DND-41 (cell line): ENCODE data around the gene SYNE2.
"Not testable (repeated sequence)": the region's sequence is repeated elsewhere in the genome, so short reads cannot be mapped to it uniquely, and the experiment has no call there.

Experiments
- ATAC-seq: fragments of 200-7000 bp; cut with Tn5 transposase; 3 replicates; pipeline ENCODE4 v1.9.1; 2021; ENCODE audit warnings: low read depth; ENCODE audit not compliant: insufficient read depth
- DNase-seq: peaks from one replicate; pipeline ENCODE4 v3.0.0-alpha.2; 2020
- H2AFZ ChIP-seq: 2 replicates; pipeline ENCODE4 v1.6.0; 2012; ENCODE audit warnings: low read depth, low read length
- H3K27ac ChIP-seq: 2 replicates; pipeline ENCODE4 v1.5.1; 2012; ENCODE audit warnings: low read length, inconsistent platforms
- H3K27me3 ChIP-seq: fragments of 200-600 bp; sonication (generic); 2 replicates; pipeline ENCODE4 v1.6.0; 2012; ENCODE audit warnings: low read length, mild to moderate bottlenecking, inconsistent platforms; ENCODE audit not compliant: insufficient read depth, poor library complexity
- H3K36me3 ChIP-seq: 2 replicates; pipeline ENCODE4 v1.5.1; 2012; ENCODE audit warnings: low read length, inconsistent platforms; ENCODE audit not compliant: insufficient read depth
- H3K4me1 ChIP-seq: 2 replicates; pipeline ENCODE4 v1.5.1; 2012; ENCODE audit warnings: mild to moderate bottlenecking, low read length; ENCODE audit not compliant: insufficient read depth
- H3K4me2 ChIP-seq: 2 replicates; pipeline ENCODE4 v1.6.0; 2012; ENCODE audit warnings: mild to moderate bottlenecking, moderate library complexity, low read length, inconsistent platforms; ENCODE audit not compliant: insufficient read depth
- H3K4me3 ChIP-seq, 2 experiments: fragments of 200-600 bp in 1 of 2; shearing (Covaris generic) in 1 of 2; 2 replicates each; pipeline ENCODE4 v1.5.1; 2012 to 2016; ENCODE audit warnings: inconsistent platforms in 2 of 2, low read length in 2 of 2, mild to moderate bottlenecking in 2 of 2, low read depth in 1 of 2, moderate library complexity in 1 of 2
- H3K79me2 ChIP-seq: 2 replicates; pipeline ENCODE4 v1.6.0; 2012; ENCODE audit warnings: low read length, inconsistent platforms; ENCODE audit not compliant: insufficient read depth
- H3K9ac ChIP-seq: 2 replicates; pipeline ENCODE4 v1.6.0; 2012; ENCODE audit warnings: low read depth, mild to moderate bottlenecking, inconsistent platforms, low read length, moderate library complexity
- H3K9me3 ChIP-seq: 2 replicates; pipeline ENCODE4 v1.5.1; 2012; ENCODE audit warnings: low read length, moderate library complexity, mild to moderate bottlenecking, inconsistent platforms; ENCODE audit not compliant: insufficient read depth, severe bottlenecking
- H4K20me1 ChIP-seq: 2 replicates; pipeline ENCODE4 v1.6.0; 2012; ENCODE audit warnings: low read length; ENCODE audit not compliant: insufficient read depth
- EZH2 ChIP-seq: IDR thresholded peaks from 3 replicates; pipeline ENCODE4 v1.6.1; 2012; ENCODE audit warnings: borderline replicate concordance, low read depth, mild to moderate bottlenecking, moderate library complexity, low read length, inconsistent platforms; ENCODE audit not compliant: severe bottlenecking
- TF ChIP-seq, protein P1 (sequence below): IDR thresholded peaks from 2 replicates; pipeline ENCODE4 v1.5.1; 2012; ENCODE audit warnings: borderline replicate concordance, low read length, moderate library complexity, mild to moderate bottlenecking; ENCODE audit not compliant: poor library complexity, severe bottlenecking; ENCODE audit errors: extremely low read depth

Gene SYNE2

DNA sequence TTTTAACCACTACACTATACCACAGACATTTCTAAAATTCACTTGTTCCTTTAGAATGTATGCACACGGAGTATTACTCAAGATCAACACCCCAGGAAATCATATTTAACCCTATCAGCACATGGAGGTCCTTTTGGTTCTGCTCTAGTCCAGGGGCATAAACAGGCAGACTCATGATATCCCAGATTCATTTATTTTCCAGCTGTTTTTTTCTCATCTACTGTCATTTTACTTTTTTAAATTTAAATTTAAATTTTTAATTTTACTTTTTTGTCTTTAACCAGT is 17.9 kb downstream of the SYNE2 start:
- ATAC-seq: peak; percentile 57; the same call in 2 of the 3 replicates

DNA sequence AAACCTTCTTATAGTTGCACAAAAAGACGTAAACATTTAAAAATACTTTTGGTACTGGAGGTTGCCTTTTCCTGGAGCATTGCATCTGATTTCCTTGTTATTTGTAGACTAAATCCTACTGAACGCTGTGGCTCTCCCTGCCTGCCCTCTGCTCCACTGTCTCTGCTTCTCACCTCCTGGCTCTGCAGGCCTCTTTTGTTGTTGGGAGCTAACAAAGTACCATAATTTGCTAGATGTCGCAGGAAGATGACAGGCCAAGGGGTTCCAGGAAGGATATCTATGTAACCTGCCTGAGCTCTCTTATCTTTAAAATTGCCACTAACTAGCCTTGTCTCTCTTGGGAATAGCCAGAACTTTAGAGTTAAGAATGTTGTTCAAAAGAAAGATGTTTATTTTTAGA is 21.4 kb downstream of the SYNE2 start:
- TF ChIP-seq, protein P1, sequence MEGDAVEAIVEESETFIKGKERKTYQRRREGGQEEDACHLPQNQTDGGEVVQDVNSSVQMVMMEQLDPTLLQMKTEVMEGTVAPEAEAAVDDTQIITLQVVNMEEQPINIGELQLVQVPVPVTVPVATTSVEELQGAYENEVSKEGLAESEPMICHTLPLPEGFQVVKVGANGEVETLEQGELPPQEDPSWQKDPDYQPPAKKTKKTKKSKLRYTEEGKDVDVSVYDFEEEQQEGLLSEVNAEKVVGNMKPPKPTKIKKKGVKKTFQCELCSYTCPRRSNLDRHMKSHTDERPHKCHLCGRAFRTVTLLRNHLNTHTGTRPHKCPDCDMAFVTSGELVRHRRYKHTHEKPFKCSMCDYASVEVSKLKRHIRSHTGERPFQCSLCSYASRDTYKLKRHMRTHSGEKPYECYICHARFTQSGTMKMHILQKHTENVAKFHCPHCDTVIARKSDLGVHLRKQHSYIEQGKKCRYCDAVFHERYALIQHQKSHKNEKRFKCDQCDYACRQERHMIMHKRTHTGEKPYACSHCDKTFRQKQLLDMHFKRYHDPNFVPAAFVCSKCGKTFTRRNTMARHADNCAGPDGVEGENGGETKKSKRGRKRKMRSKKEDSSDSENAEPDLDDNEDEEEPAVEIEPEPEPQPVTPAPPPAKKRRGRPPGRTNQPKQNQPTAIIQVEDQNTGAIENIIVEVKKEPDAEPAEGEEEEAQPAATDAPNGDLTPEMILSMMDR: no peak
- no peak for TF ChIP-seq EZH2
- DNase-seq: no peak
- no peaks in the 10 kb centered on the region for H3K9me3 ChIP-seq
- peaks cover 93% of the 10 kb centered on the region for H3K79me2 ChIP-seq
- ATAC-seq: no peak
- no peaks in the 10 kb centered on the region; the same call in 1 of the 2 replicates for H3K36me3 ChIP-seq
- H2AFZ ChIP-seq: no peak overlapping the region
- H3K27ac ChIP-seq: 0 out of 2 replicates have a peak overlapping the region, but pooled peaks have one; percentile 14
- H3K4me3 ChIP-seq: no peak overlapping the region
- H3K4me1 ChIP-seq: peaks cover 17% of the 10 kb centered on the region
- no peaks in the 10 kb centered on the region for H3K27me3 ChIP-seq
- peaks cover 25% of the 10 kb centered on the region for H4K20me1 ChIP-seq
- H3K9ac ChIP-seq: no peak overlapping the region
- no peak overlapping the region for H3K4me2 ChIP-seq

More for the DNA sequence above, 17.9 kb downstream of the SYNE2 start:
- Histone ChIP-seq H3K4me1 (peaks cover 45% of the 10 kb centered on the region), H4K20me1 (peaks cover 14% of the 10 kb centered on the region), H3K4me3 (peak overlapping the region in 1 of 2 experiments; percentile 12; a peak in 1 of 4 replicates), H3K4me2 (peak overlapping the region; percentile 40; the same call in 1 of the 2 replicates), H3K79me2 (peaks cover 95% of the 10 kb centered on the region)
- not testable (repeated sequence) for H3K27ac ChIP-seq, H3K9ac ChIP-seq, H3K27me3 ChIP-seq, H2AFZ ChIP-seq, DNase-seq, H3K36me3 ChIP-seq, H3K9me3 ChIP-seq

DNA sequence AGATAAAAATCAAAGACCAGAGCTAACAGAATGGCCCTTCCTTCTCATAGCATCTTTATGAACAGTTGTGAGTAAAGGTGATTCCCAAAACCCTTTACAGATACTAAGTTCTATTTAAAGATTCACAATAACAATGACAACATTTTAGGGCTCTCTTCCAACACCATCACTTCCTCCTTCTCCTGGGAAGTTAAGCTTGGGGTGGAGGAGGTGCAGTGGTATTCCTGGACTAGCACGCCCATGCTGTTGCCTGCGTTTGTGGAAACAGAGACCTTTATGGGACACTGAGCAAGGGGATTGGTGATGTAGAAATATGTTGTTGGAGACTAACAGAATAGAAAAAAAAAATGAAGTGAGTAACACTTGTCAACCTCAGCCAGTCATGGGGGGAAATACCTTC is 22.5 kb downstream of the SYNE2 start:
- DNase-seq (no peak), ATAC-seq (no peak)
- Histone ChIP-seq H3K4me1 (peaks cover 8% of the 10 kb centered on the region; the same call in 1 of the 2 replicates), H3K4me3 (no peak overlapping the region), H3K9me3 (no peaks in the 10 kb centered on the region), H3K27me3 (no peaks in the 10 kb centered on the region), H4K20me1 (peaks cover 29% of the 10 kb centered on the region), H3K79me2 (peaks cover 94% of the 10 kb centered on the region), H3K27ac (no peak overlapping the region), H3K36me3 (no peaks in the 10 kb centered on the region; the same call in 1 of the 2 replicates), H3K4me2 (no peak overlapping the region), H2AFZ (no peak overlapping the region), H3K9ac (no peak overlapping the region)
- no peak for TF ChIP-seq EZH2
- TF ChIP-seq, protein P1: no peak

DNA sequence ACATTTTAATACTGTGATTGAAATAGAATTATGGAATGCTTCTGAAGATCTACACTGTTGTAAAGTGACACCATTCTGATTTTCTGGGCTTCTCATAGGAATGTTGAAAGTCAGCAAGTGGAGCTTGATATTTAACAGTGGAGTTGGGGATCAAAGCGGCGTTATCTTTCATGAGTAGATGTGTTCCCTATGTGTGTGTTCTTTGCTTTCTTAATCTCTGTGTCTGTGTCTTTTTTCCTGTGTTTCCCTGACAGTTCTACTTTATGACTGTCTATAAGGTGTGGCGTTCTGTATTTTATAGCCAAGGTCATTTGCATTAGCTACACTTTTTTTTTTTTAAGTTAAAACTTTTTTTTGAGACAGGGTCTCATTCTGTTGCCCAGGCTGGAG is 24.7 kb downstream of the SYNE2 start:
- Histone ChIP-seq H4K20me1 (peaks cover 29% of the 10 kb centered on the region), H3K27ac (no peak overlapping the region), H3K4me3 (no peak overlapping the region), H3K9me3 (no peaks in the 10 kb centered on the region), H2AFZ (no peak overlapping the region), H3K79me2 (peaks cover 95% of the 10 kb centered on the region), H3K4me1 (0 out of 2 replicates have a peak, but pooled peaks cover 3% of the 10 kb centered on the region), H3K9ac (no peak overlapping the region), H3K36me3 (peaks cover 4% of the 10 kb centered on the region; the same call in 1 of the 2 replicates), H3K27me3 (no peaks in the 10 kb centered on the region), H3K4me2 (no peak overlapping the region)
- ATAC-seq: no peak
- DNase-seq: no peak
- TF ChIP-seq, protein P1: no peak
